OCI-LY1 (cell line): Measurements from ENCODE around the gene ARFIP1.

Experiments used
- H2AFZ ChIP-seq: fragments of 200-600 bp; sonication (generic), shearing (Covaris generic); 2 replicates; pipeline ENCODE4 v1.6.0; 2014; ENCODE audit warnings: antibody characterized with exemption, mild to moderate bottlenecking, low read length
- H3F3A ChIP-seq: fragments of 200-600 bp; sonication (generic), shearing (Covaris generic); 2 replicates; pipeline ENCODE4 v1.6.0; 2014; ENCODE audit warnings: mild to moderate bottlenecking, antibody characterized with exemption, low read length, moderate library complexity; ENCODE audit not compliant: insufficient read depth
- H3K27ac ChIP-seq: fragments of 200-600 bp; sonication (generic); 2 replicates; pipeline ENCODE4 v1.5.1; 2014; ENCODE audit warnings: low read length, mixed run types, mild to moderate bottlenecking, low read depth; ENCODE audit not compliant: poor library complexity, severe bottlenecking
- H3K27me3 ChIP-seq: fragments of 200-600 bp; sonication (generic); 2 replicates; pipeline ENCODE4 v1.6.0; 2014; ENCODE audit warnings: antibody characterized with exemption, mild to moderate bottlenecking, low read length, moderate library complexity; ENCODE audit not compliant: insufficient read depth
- H3K36me3 ChIP-seq: fragments of 200-600 bp; sonication (generic); 2 replicates; pipeline ENCODE4 v1.6.1; 2014; ENCODE audit warnings: mild to moderate bottlenecking, antibody characterized with exemption, low read length, moderate library complexity, mixed read lengths; ENCODE audit not compliant: insufficient read depth
- H3K4me1 ChIP-seq: fragments of 200-600 bp; sonication (generic); 2 replicates; pipeline ENCODE4 v1.5.1; 2014; ENCODE audit warnings: mild to moderate bottlenecking, low read length, moderate library complexity; ENCODE audit not compliant: insufficient read depth, severe bottlenecking
- H3K4me2 ChIP-seq: fragments of 200-600 bp; sonication (generic), shearing (Covaris generic); 2 replicates; pipeline ENCODE4 v1.6.1; 2014; ENCODE audit warnings: low read length
- H3K4me3 ChIP-seq: fragments of 200-600 bp; sonication (generic); 2 replicates; pipeline ENCODE4 v1.5.1; 2014; ENCODE audit warnings: low read length, low read depth, mild to moderate bottlenecking, mixed read lengths; ENCODE audit not compliant: poor library complexity, severe bottlenecking
- H3K79me2 ChIP-seq: fragments of 200-600 bp; shearing (Covaris generic); 2 replicates; pipeline ENCODE4 v1.6.1; 2016; ENCODE audit warnings: mixed run types, low read length, mixed read lengths; ENCODE audit not compliant: insufficient read depth
- H3K9ac ChIP-seq: fragments of 200-600 bp; sonication (generic), shearing (Covaris generic); 2 replicates; pipeline ENCODE4 v1.6.1; 2014; ENCODE audit warnings: mild to moderate bottlenecking, low read length, mixed read lengths
- H3K9me2 ChIP-seq: fragments of 200-600 bp; sonication (generic), shearing (Covaris generic); 2 replicates; pipeline ENCODE4 v1.6.1; 2014; ENCODE audit warnings: low read depth, mild to moderate bottlenecking, low read length, mixed read lengths
- H3K9me3 ChIP-seq: fragments of 200-600 bp; shearing (Covaris generic); 2 replicates; pipeline ENCODE4 v1.6.1; 2014; ENCODE audit warnings: low read length, mixed read lengths
- H4K20me1 ChIP-seq: fragments of 200-600 bp; sonication (generic), shearing (Covaris generic); 2 replicates; pipeline ENCODE4 v1.6.0; 2016; ENCODE audit warnings: mild to moderate bottlenecking, low read length; ENCODE audit not compliant: insufficient read depth
- CTCF ChIP-seq: fragments of 200-600 bp; sonication (generic), shearing (Covaris generic); IDR thresholded peaks from 2 replicates; pipeline ENCODE4 v1.5.1; 2017; ENCODE audit warnings: mild to moderate bottlenecking, antibody characterized with exemption, low read length, moderate library complexity, mixed read lengths
- EZH2 ChIP-seq: fragments of 200-600 bp; sonication (generic), shearing (Covaris generic); IDR thresholded peaks from 2 replicates; pipeline ENCODE4 v1.8.0; 2017; ENCODE audit warnings: borderline replicate concordance, mixed run types, mild to moderate bottlenecking, antibody characterized with exemption, low read length, moderate library complexity, mixed read lengths

The ARFIP1 gene

GRCh38 chr4:152822323-152822722, 42.6 kb downstream of the ARFIP1 start:
- no peak overlapping the region for H2AFZ ChIP-seq
- H3K36me3 ChIP-seq: no peaks in the 10 kb centered on the region

GRCh38 chr4:152824561-152824960, 44.8 kb downstream of the ARFIP1 start:
- Histone ChIP-seq H3K4me1 (no peaks in the 10 kb centered on the region), H3K79me2 (no peaks in the 10 kb centered on the region), H4K20me1 (no peaks in the 10 kb centered on the region), H3K9ac (no peak overlapping the region), H3K27me3 (no peaks in the 10 kb centered on the region), H3K4me2 (no peak overlapping the region), H3K9me3 (peaks cover 8% of the 10 kb centered on the region), H3F3A (no peaks in the 10 kb centered on the region), H3K36me3 (no peaks in the 10 kb centered on the region; the same call in 1 of the 2 replicates), H3K9me2 (no peaks in the 10 kb centered on the region), H3K4me3 (no peak overlapping the region), H2AFZ (no peak overlapping the region), H3K27ac (no peak overlapping the region)
- TF ChIP-seq CTCF (no peak), EZH2 (no peak)

More at GRCh38 chr4:152822323-152822722, 42.6 kb downstream of the ARFIP1 start:
- TF ChIP-seq CTCF (no peak), EZH2 (no peak)
- H3K4me3 ChIP-seq: no peak overlapping the region
- H3K27ac ChIP-seq: no peak overlapping the region
- no peaks in the 10 kb centered on the region for H3K9me2 ChIP-seq
- no peaks in the 10 kb centered on the region for H3K9me3 ChIP-seq
- H3K27me3 ChIP-seq: no peaks in the 10 kb centered on the region
- H3K9ac ChIP-seq: no peak overlapping the region
- no peaks in the 10 kb centered on the region for H3F3A ChIP-seq
- no peak overlapping the region for H3K4me2 ChIP-seq
- no peaks in the 10 kb centered on the region for H3K79me2 ChIP-seq
- no peaks in the 10 kb centered on the region for H4K20me1 ChIP-seq
- no peaks in the 10 kb centered on the region for H3K4me1 ChIP-seq

GRCh38 chr4:152825336-152825735, 45.6 kb downstream of the ARFIP1 start:
- no peaks in the 10 kb centered on the region for H3K9me2 ChIP-seq
- TF ChIP-seq CTCF (no peak), EZH2 (no peak)
- no peaks in the 10 kb centered on the region for H3K79me2 ChIP-seq
- no peaks in the 10 kb centered on the region for H3F3A ChIP-seq
- no peak overlapping the region for H3K27ac ChIP-seq
- H3K36me3 ChIP-seq: no peaks in the 10 kb centered on the region; the same call in 1 of the 2 replicates
- H3K4me2 ChIP-seq: no peak overlapping the region
- no peak overlapping the region for H3K9ac ChIP-seq
- H3K27me3 ChIP-seq: no peaks in the 10 kb centered on the region
- no peaks in the 10 kb centered on the region for H4K20me1 ChIP-seq
- peaks cover 8% of the 10 kb centered on the region for H3K9me3 ChIP-seq
- H3K4me1 ChIP-seq: no peaks in the 10 kb centered on the region
- no peak overlapping the region for H3K4me3 ChIP-seq
- H2AFZ ChIP-seq: no peak overlapping the region
